OCI-LY1 (cell line): ENCODE measurements around the gene PDPN.

ENCODE experiments used
- H2AFZ ChIP-seq: fragments of 200-600 bp; sonication (generic), shearing (Covaris generic); 2 replicates; pipeline ENCODE4 v1.6.0; 2014; ENCODE audit warnings: antibody characterized with exemption, mild to moderate bottlenecking, low read length
- H3F3A ChIP-seq: fragments of 200-600 bp; sonication (generic), shearing (Covaris generic); 2 replicates; pipeline ENCODE4 v1.6.0; 2014; ENCODE audit warnings: mild to moderate bottlenecking, antibody characterized with exemption, low read length, moderate library complexity; ENCODE audit not compliant: insufficient read depth
- H3K27ac ChIP-seq: fragments of 200-600 bp; sonication (generic); 2 replicates; pipeline ENCODE4 v1.5.1; 2014; ENCODE audit warnings: low read length, mixed run types, mild to moderate bottlenecking, low read depth; ENCODE audit not compliant: poor library complexity, severe bottlenecking
- H3K27me3 ChIP-seq: fragments of 200-600 bp; sonication (generic); 2 replicates; pipeline ENCODE4 v1.6.0; 2014; ENCODE audit warnings: antibody characterized with exemption, mild to moderate bottlenecking, low read length, moderate library complexity; ENCODE audit not compliant: insufficient read depth
- H3K36me3 ChIP-seq: fragments of 200-600 bp; sonication (generic); 2 replicates; pipeline ENCODE4 v1.6.1; 2014; ENCODE audit warnings: mild to moderate bottlenecking, antibody characterized with exemption, low read length, moderate library complexity, mixed read lengths; ENCODE audit not compliant: insufficient read depth
- H3K4me1 ChIP-seq: fragments of 200-600 bp; sonication (generic); 2 replicates; pipeline ENCODE4 v1.5.1; 2014; ENCODE audit warnings: mild to moderate bottlenecking, low read length, moderate library complexity; ENCODE audit not compliant: insufficient read depth, severe bottlenecking
- H3K4me2 ChIP-seq: fragments of 200-600 bp; sonication (generic), shearing (Covaris generic); 2 replicates; pipeline ENCODE4 v1.6.1; 2014; ENCODE audit warnings: low read length
- H3K4me3 ChIP-seq: fragments of 200-600 bp; sonication (generic); 2 replicates; pipeline ENCODE4 v1.5.1; 2014; ENCODE audit warnings: low read length, low read depth, mild to moderate bottlenecking, mixed read lengths; ENCODE audit not compliant: poor library complexity, severe bottlenecking
- H3K79me2 ChIP-seq: fragments of 200-600 bp; shearing (Covaris generic); 2 replicates; pipeline ENCODE4 v1.6.1; 2016; ENCODE audit warnings: mixed run types, low read length, mixed read lengths; ENCODE audit not compliant: insufficient read depth
- H3K9ac ChIP-seq: fragments of 200-600 bp; sonication (generic), shearing (Covaris generic); 2 replicates; pipeline ENCODE4 v1.6.1; 2014; ENCODE audit warnings: mild to moderate bottlenecking, low read length, mixed read lengths
- H3K9me2 ChIP-seq: fragments of 200-600 bp; sonication (generic), shearing (Covaris generic); 2 replicates; pipeline ENCODE4 v1.6.1; 2014; ENCODE audit warnings: low read depth, mild to moderate bottlenecking, low read length, mixed read lengths
- H3K9me3 ChIP-seq: fragments of 200-600 bp; shearing (Covaris generic); 2 replicates; pipeline ENCODE4 v1.6.1; 2014; ENCODE audit warnings: low read length, mixed read lengths
- H4K20me1 ChIP-seq: fragments of 200-600 bp; sonication (generic), shearing (Covaris generic); 2 replicates; pipeline ENCODE4 v1.6.0; 2016; ENCODE audit warnings: mild to moderate bottlenecking, low read length; ENCODE audit not compliant: insufficient read depth
- CTCF ChIP-seq: fragments of 200-600 bp; sonication (generic), shearing (Covaris generic); IDR thresholded peaks from 2 replicates; pipeline ENCODE4 v1.5.1; 2017; ENCODE audit warnings: mild to moderate bottlenecking, antibody characterized with exemption, low read length, moderate library complexity, mixed read lengths
- EZH2 ChIP-seq: fragments of 200-600 bp; sonication (generic), shearing (Covaris generic); IDR thresholded peaks from 2 replicates; pipeline ENCODE4 v1.8.0; 2017; ENCODE audit warnings: borderline replicate concordance, mixed run types, mild to moderate bottlenecking, antibody characterized with exemption, low read length, moderate library complexity, mixed read lengths

The PDPN gene

GRCh38 chr1:13619909-13620308 is 36.3 kb downstream of the PDPN start:
- Histone ChIP-seq H3K27me3 (peaks cover 2% of the 10 kb centered on the region), H3K9me2 (no peaks in the 10 kb centered on the region), H3K4me2 (no peak overlapping the region), H3K27ac (no peak overlapping the region), H3K4me3 (no peak overlapping the region), H3K9ac (no peak overlapping the region), H3K79me2 (no peaks in the 10 kb centered on the region), H3K9me3 (no peaks in the 10 kb centered on the region), H4K20me1 (no peaks in the 10 kb centered on the region), H3K36me3 (no peaks in the 10 kb centered on the region), H2AFZ (no peak overlapping the region), H3F3A (no peaks in the 10 kb centered on the region), H3K4me1 (no peaks in the 10 kb centered on the region)
- no peak for TF ChIP-seq EZH2
- TF ChIP-seq CTCF: no peak

DNA sequence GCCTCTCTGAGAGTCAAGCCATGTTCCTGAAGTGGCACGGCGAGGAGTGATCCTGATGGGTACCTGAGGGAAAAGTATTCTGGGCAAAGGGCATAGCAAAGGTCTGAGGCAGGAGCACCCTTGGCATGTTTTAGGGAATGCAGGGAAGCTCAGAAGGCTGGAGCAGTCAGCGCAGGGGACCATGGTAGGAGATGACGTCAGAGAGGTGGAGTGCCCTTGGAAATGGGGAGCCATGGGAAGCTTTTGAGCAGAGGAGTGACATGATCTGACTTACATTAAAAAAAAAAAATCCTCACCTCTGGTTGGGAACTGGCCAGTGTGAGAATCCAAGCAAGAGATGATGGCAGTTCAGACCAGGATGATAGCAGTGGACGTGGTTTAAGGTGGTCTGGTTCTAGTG is 37.2 kb downstream of the PDPN start:
- no peaks in the 10 kb centered on the region for H3K9me2 ChIP-seq
- H3K9ac ChIP-seq: no peak overlapping the region
- H3K79me2 ChIP-seq: no peaks in the 10 kb centered on the region
- no peak overlapping the region for H2AFZ ChIP-seq
- H3F3A ChIP-seq: no peaks in the 10 kb centered on the region
- H3K4me1 ChIP-seq: no peaks in the 10 kb centered on the region
- no peaks in the 10 kb centered on the region; the same call in 1 of the 2 replicates for H3K27me3 ChIP-seq
- no peak for TF ChIP-seq CTCF
- no peak for TF ChIP-seq EZH2
- H3K4me2 ChIP-seq: no peak overlapping the region
- H3K4me3 ChIP-seq: no peak overlapping the region
- no peaks in the 10 kb centered on the region for H4K20me1 ChIP-seq
- H3K9me3 ChIP-seq: no peaks in the 10 kb centered on the region
- H3K36me3 ChIP-seq: no peaks in the 10 kb centered on the region
- H3K27ac ChIP-seq: no peak overlapping the region

DNA sequence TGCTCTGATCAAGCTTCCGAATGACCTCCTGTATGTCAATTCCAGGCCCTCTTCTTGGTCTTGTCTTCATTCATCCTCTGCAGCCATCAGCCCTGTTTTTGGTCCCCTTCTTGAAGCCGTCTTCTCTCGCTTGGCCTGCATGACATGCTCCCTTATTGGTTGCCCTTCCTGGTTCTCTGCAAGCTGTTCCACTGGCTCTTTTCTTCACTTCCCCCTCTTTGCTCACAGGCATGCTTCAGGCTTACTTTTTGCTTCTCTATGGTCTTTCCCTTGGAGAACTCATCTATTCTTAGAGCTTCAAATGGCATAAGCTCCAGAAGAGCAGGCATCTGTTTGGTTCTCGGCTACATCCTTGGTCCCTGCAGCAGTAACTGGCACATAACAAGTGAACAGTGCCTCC is 38.8 kb downstream of the PDPN start:
- Histone ChIP-seq H3K79me2 (no peaks in the 10 kb centered on the region), H3K9me2 (no peaks in the 10 kb centered on the region), H3K36me3 (no peaks in the 10 kb centered on the region), H3F3A (no peaks in the 10 kb centered on the region), H2AFZ (no peak overlapping the region), H3K9ac (no peak overlapping the region), H3K4me3 (no peak overlapping the region), H3K27me3 (no peaks in the 10 kb centered on the region; the same call in 1 of the 2 replicates), H3K4me2 (no peak overlapping the region), H3K4me1 (no peaks in the 10 kb centered on the region), H4K20me1 (no peaks in the 10 kb centered on the region), H3K27ac (no peak overlapping the region), H3K9me3 (no peaks in the 10 kb centered on the region)
- TF ChIP-seq EZH2: no peak

- H3K4me1 ChIP-seq: no peaks in the 10 kb centered on the region
- no peaks in the 10 kb centered on the region for H4K20me1 ChIP-seq
- no peaks in the 10 kb centered on the region; the same call in 1 of the 2 replicates for H3K27me3 ChIP-seq
- no peaks in the 10 kb centered on the region for H3F3A ChIP-seq
- H3K9me3 ChIP-seq: no peaks in the 10 kb centered on the region
- no peak overlapping the region for H3K9ac ChIP-seq
- no peaks in the 10 kb centered on the region for H3K9me2 ChIP-seq
- no peaks in the 10 kb centered on the region for H3K36me3 ChIP-seq
- TF ChIP-seq CTCF (no peak), EZH2 (no peak)
- no peak overlapping the region for H3K27ac ChIP-seq
- H2AFZ ChIP-seq: no peak overlapping the region
- H3K4me2 ChIP-seq: no peak overlapping the region
- H3K79me2 ChIP-seq: no peaks in the 10 kb centered on the region
- no peak overlapping the region for H3K4me3 ChIP-seq
Observed at GRCh38 chr1:13623021-13623637, 39.5 kb downstream of the PDPN start.
